PC-3 (cell line): ENCODE data around the gene PLPPR4. TPM values are rescaled to one million over a fixed set of nuclear protein-coding genes. Genes with fewer than 3 reads are reported as not detected.
"Not testable (repeated sequence)": the region's sequence is repeated elsewhere in the genome, so short reads cannot be mapped to it uniquely, and the experiment has no call there.

Source experiments
- ATAC-seq: fragments of 200-7000 bp; cut with Tn5 transposase; 2 replicates; pipeline ENCODE4 v1.9.1; 2020; ENCODE audit warnings: mild to moderate bottlenecking, moderate library complexity
- BruUV-seq: library from RNA; stranded (reverse); fragments of 400-500 nt; replicated peaks from 2 replicates; lab custom pipeline; 2021; lab: Mats Ljungman, UMichigan
- CTCF ChIA-PET: fragments of 300-600 bp; sonication (Branson Sonifier 250); formaldehyde crosslinking; loops from one replicate; lab custom pipeline; 2022; ENCODE audit warnings: antibody characterized with exemption; lab: Charles Lee
- POLR2A ChIA-PET: fragments of 300-600 bp; sonication (Branson Sonifier 250); formaldehyde crosslinking; loops from one replicate; lab custom pipeline; 2022; ENCODE audit warnings: antibody characterized with exemption; ENCODE audit not compliant: unreplicated experiment; lab: Charles Lee
- DNase-seq: peaks from one replicate; pipeline ENCODE4 v3.0.0-alpha.2; 2015
- H2AFZ ChIP-seq: fragments of 300-600 bp; sonication (generic); 2 replicates; pipeline ENCODE4 v1.6.0; 2016; ENCODE audit warnings: antibody characterized with exemption, low read length
- H3F3A ChIP-seq: fragments of 300-600 bp; sonication (generic); one replicate; pipeline ENCODE4 v1.6.0; 2017; ENCODE audit warnings: antibody characterized with exemption, low read length, control low read depth, mild to moderate bottlenecking; ENCODE audit not compliant: unreplicated experiment
- H3K27ac ChIP-seq: fragments of 300-600 bp; sonication (generic); 2 replicates; pipeline ENCODE4 v1.5.1; 2016; ENCODE audit warnings: mild to moderate bottlenecking, low read length
- H3K27me3 ChIP-seq: fragments of 300-600 bp; sonication (generic); 2 replicates; pipeline ENCODE4 v1.6.1; 2016; ENCODE audit warnings: low read length, mixed read lengths
- H3K36me3 ChIP-seq: fragments of 300-600 bp; sonication (generic); 2 replicates; pipeline ENCODE4 v1.6.1; 2016; ENCODE audit warnings: low read depth, mixed run types, low read length, mixed read lengths
- H3K4me1 ChIP-seq: fragments of 300-600 bp; sonication (generic); 2 replicates; pipeline ENCODE4 v1.5.1; 2016; ENCODE audit warnings: low read length; ENCODE audit not compliant: insufficient read depth
- H3K4me2 ChIP-seq: fragments of 300-600 bp; sonication (generic); 2 replicates; pipeline ENCODE4 v1.6.0; 2016; ENCODE audit warnings: low read length
- H3K4me3 ChIP-seq: fragments of 300-600 bp; sonication (generic); 2 replicates; pipeline ENCODE4 v1.5.1; 2016; ENCODE audit warnings: mild to moderate bottlenecking, low read length, mixed read lengths
- H3K79me2 ChIP-seq: fragments of 300-600 bp; sonication (generic); 2 replicates; pipeline ENCODE4 v1.6.1; 2017; ENCODE audit warnings: low read length, mixed read lengths
- H3K9ac ChIP-seq: fragments of 300-600 bp; sonication (generic); 2 replicates; pipeline ENCODE4 v1.6.0; 2016; ENCODE audit warnings: mild to moderate bottlenecking, low read length
- H3K9me2 ChIP-seq: fragments of 300-600 bp; sonication (generic); replicated peaks from 2 replicates; pipeline ENCODE4 v1.6.1; 2016; ENCODE audit warnings: mixed run types, low read length, mixed read lengths
- H3K9me3 ChIP-seq: fragments of 300-600 bp; sonication (generic); 2 replicates; pipeline ENCODE4 v1.6.1; 2016; ENCODE audit warnings: low read length, mixed read lengths
- H4K20me1 ChIP-seq: fragments of 300-600 bp; sonication (generic); 2 replicates; pipeline ENCODE4 v1.6.1; 2016; ENCODE audit warnings: low read length, mixed read lengths
- CTCF ChIP-seq: fragments of 300-600 bp; sonication (generic); conservative IDR thresholded peaks from 2 replicates; pipeline ENCODE4 v1.5.1; 2017; ENCODE audit warnings: antibody characterized with exemption, low read depth, mild to moderate bottlenecking, low read length
- EZH2 ChIP-seq: fragments of 300-600 bp; sonication (generic); IDR thresholded peaks from one replicate; pipeline ENCODE4 v1.6.1; 2017; ENCODE audit warnings: antibody characterized with exemption, mild to moderate bottlenecking, low read length; ENCODE audit not compliant: unreplicated experiment
- EZH2phosphoT487 ChIP-seq: fragments of 300-600 bp; sonication (generic); IDR thresholded peaks from 2 replicates; pipeline ENCODE4 v1.6.1; 2018; ENCODE audit warnings: mild to moderate bottlenecking, antibody characterized with exemption, low read length, borderline replicate concordance
- intact Hi-C: fragments of 100-400 bp; cut with micrococcal nuclease; formaldehyde crosslinking; loops from 2 replicates; pipeline ENCODE4 v1.9.0; 2023
- total RNA-seq: library from RNA; depleted of rRNA; stranded (reverse); fragments of >200 nt; gene quantifications from 2 replicates; pipeline ENCODE4 v1.2.3, GENCODE V29; 2014

The PLPPR4 gene
- total RNA-seq, 1 experiment from 2014 or later, result 0.44 TPM

DNA sequence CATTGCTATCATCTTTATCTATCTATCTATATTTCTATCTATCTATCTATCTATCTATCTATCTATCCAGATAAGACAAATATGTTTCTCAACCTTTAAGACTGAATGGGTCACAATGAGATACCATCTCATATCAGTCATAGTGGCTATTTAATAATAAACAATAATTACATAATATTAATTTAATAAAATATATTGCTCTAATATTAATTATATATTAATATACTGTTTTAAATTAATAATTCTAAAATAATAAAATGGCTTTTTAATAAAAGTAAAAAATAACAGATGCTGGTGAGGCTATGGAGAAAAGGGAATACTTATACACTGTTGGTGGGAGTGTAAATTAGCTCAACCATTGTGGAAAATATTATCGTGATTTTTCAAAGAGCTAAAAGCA, 13.0 kb upstream of the PLPPR4 start:
- H3K9me2 ChIP-seq, result no peaks in the 10 kb centered on the region
- no peak overlapping the region for H3K9ac ChIP-seq
- no TSS peak for BruUV-seq
- H3K27me3 ChIP-seq, result no peaks in the 10 kb centered on the region
- H4K20me1 ChIP-seq, result no peaks in the 10 kb centered on the region
- H2AFZ ChIP-seq, result no peak overlapping the region
- no peaks in the 10 kb centered on the region for H3K9me3 ChIP-seq
- ChIA-PET POLR2A (no interaction called here), CTCF (no interaction called here)
- no peak overlapping the region for H3K27ac ChIP-seq
- intact Hi-C loops, result no loop called here
- no peaks in the 10 kb centered on the region for H3F3A ChIP-seq
- no peak overlapping the region for H3K4me2 ChIP-seq
- DNase-seq, result no peak
- H3K4me1 ChIP-seq, result no peaks in the 10 kb centered on the region
- no peaks in the 10 kb centered on the region for H3K36me3 ChIP-seq
- no peaks in the 10 kb centered on the region for H3K79me2 ChIP-seq
- no peak overlapping the region for H3K4me3 ChIP-seq
- no peak for ATAC-seq
- TF ChIP-seq EZH2, result no peak
- no peak for TF ChIP-seq CTCF
- no peak for TF ChIP-seq EZH2phosphoT487

DNA sequence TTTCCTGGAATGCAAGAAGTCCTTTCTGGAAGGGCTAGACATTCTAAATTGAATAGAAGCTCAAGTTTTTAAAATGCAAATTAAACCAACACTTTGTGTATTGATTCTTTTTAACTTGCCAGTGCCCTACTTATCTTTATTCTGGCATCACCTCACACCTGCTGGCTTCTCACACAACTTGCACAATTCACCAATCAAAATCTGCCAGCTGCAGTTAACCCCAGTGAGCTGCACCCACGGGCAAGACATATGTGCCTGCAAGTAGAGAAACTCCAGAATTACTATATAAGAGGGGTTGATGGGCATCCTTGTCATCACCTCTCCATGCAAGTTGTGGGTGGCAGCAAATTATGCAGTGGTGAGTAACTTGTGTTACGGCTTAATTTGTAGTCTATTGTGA, 11.7 kb upstream of the PLPPR4 start:
- ChIA-PET CTCF (no interaction called here), POLR2A (no interaction called here)
- Histone ChIP-seq H3F3A (no peaks in the 10 kb centered on the region), H3K27me3 (no peaks in the 10 kb centered on the region), H3K79me2 (no peaks in the 10 kb centered on the region), H3K27ac (no peak overlapping the region), H3K9me2 (no peaks in the 10 kb centered on the region), H3K9me3 (no peaks in the 10 kb centered on the region), H3K9ac (no peak overlapping the region), H3K4me2 (no peak overlapping the region), H4K20me1 (no peaks in the 10 kb centered on the region), H2AFZ (no peak overlapping the region), H3K36me3 (no peaks in the 10 kb centered on the region), H3K4me1 (no peaks in the 10 kb centered on the region), H3K4me3 (no peak overlapping the region)
- ATAC-seq (no peak), DNase-seq (no peak)
- intact Hi-C loops, result no loop called here
- TF ChIP-seq EZH2 (no peak), CTCF (no peak)
- no TSS peak for BruUV-seq

GRCh38 chr1:99260402-99260801, 3.9 kb upstream of the PLPPR4 start:
- ATAC-seq, CTCF ChIA-PET: not testable (repeated sequence)

More at GRCh38 chr1:99260402-99260801, 3.9 kb upstream of the PLPPR4 start:
- H3K27me3 ChIP-seq, H3K9me3 ChIP-seq, BruUV-seq, H3K4me1 ChIP-seq, H3K9ac ChIP-seq, H3K36me3 ChIP-seq, H4K20me1 ChIP-seq, H3K9me2 ChIP-seq, intact Hi-C loops, POLR2A ChIA-PET, H3K27ac ChIP-seq, H3F3A ChIP-seq, DNase-seq, H2AFZ ChIP-seq, H3K4me3 ChIP-seq, H3K79me2 ChIP-seq, H3K4me2 ChIP-seq: not testable (repeated sequence)
